HepG2 (cell line): Measurements from ENCODE around the gene GIPC1. TPM values are rescaled to one million over a fixed set of nuclear protein-coding genes. Genes with fewer than 3 reads are reported as not detected.
A peak's percentile ranks its signal among the peaks of the same experiment; 100 is the strongest.

Experiments used
- NFIC ChIP-seq: IDR thresholded peaks from 2 replicates; pipeline ENCODE4 v1.6.1; 2012; ENCODE audit warnings: mild to moderate bottlenecking, low read length, inconsistent platforms
- SNAPC2 ChIP-seq: sonication (generic); formaldehyde crosslinking; IDR thresholded peaks from 2 replicates; pipeline ENCODE4 v1.8.1; 2022; ENCODE audit warnings: mild to moderate bottlenecking, missing genetic modification reagents
- ZNF451 ChIP-seq: sonication (generic); formaldehyde crosslinking; IDR thresholded peaks from 2 replicates; pipeline ENCODE4 v1.5.0; 2020; ENCODE audit warnings: mild to moderate bottlenecking, missing genetic modification reagents
- ZNF468 ChIP-seq: sonication (generic); formaldehyde crosslinking; IDR thresholded peaks from 2 replicates; pipeline ENCODE4 v1.8.0; 2022; ENCODE audit warnings: mild to moderate bottlenecking, moderate library complexity, missing genetic modification reagents
- ZNF510 ChIP-seq: sonication (generic); formaldehyde crosslinking; IDR thresholded peaks from 2 replicates; pipeline ENCODE4 v1.4.0; 2020; ENCODE audit warnings: low read depth, mild to moderate bottlenecking, missing genetic modification reagents
- ZNF558 ChIP-seq: sonication (generic); formaldehyde crosslinking; IDR thresholded peaks from 2 replicates; pipeline ENCODE4 v1.9.0; 2022; ENCODE audit warnings: mild to moderate bottlenecking, missing genetic modification reagents, borderline replicate concordance
- ZNF773 ChIP-seq: sonication (generic); formaldehyde crosslinking; IDR thresholded peaks from 2 replicates; pipeline ENCODE4 v1.4.0; 2020; ENCODE audit warnings: missing genetic modification reagents, borderline replicate concordance
- polyA plus RNA-seq, 8 experiments: library from polyadenylated mRNA; depleted of rRNA in 3 of 8; stranded (reverse) in 7 of 8; unstranded in 1 of 8; fragments of >200 nt; fragmentation: Illumina TruSeq in 4 of 8; extraction: Trizol in 4 of 8; gene quantifications; 2 replicates each; pipeline versions ENCODE4 v1.2.1 to v1.2.3, GENCODE V29; 2011 to 2016; ENCODE audit warnings: low read depth in 4 of 8, missing spikeins in 1 of 8, mixed read lengths in 1 of 8; ENCODE audit not compliant: insufficient read depth in 1 of 8
- total RNA-seq, 5 experiments: library from RNA; depleted of rRNA; stranded (reverse); fragments of >200 nt; fragmentation: Illumina TruSeq; extraction: Trizol; gene quantifications; 2 replicates each; pipeline ENCODE4 v1.2.3, GENCODE V29; 2016; ENCODE audit warnings: low read depth in 1 of 5
- TF ChIP-seq, protein P1 (sequence below): sonication (generic); formaldehyde crosslinking; IDR thresholded peaks from 2 replicates; pipeline ENCODE4 v1.5.1; 2020; ENCODE audit warnings: mild to moderate bottlenecking, missing genetic modification reagents, borderline replicate concordance
- TF ChIP-seq, protein P2 (sequence below), 2 experiments: fragments of 450-650 bp in 1 of 2; sonication (generic) in 1 of 2; formaldehyde crosslinking in 1 of 2; IDR thresholded peaks; 2 replicates each; pipeline versions ENCODE4 v1.6.1 to v1.8.0; 2016 to 2022; ENCODE audit warnings: antibody characterized with exemption in 1 of 2, mild to moderate bottlenecking in 1 of 2, missing genetic modification reagents in 1 of 2
- TF ChIP-seq, protein P3 (sequence below): sonication (generic); formaldehyde crosslinking; IDR thresholded peaks from 2 replicates; pipeline ENCODE4 v1.8.1; 2023; ENCODE audit warnings: mild to moderate bottlenecking, missing genetic modification reagents, borderline replicate concordance
- TF ChIP-seq, protein P4 (sequence below): sonication (generic); formaldehyde crosslinking; IDR thresholded peaks from 2 replicates; pipeline ENCODE4 v1.5.1; 2020; ENCODE audit warnings: mild to moderate bottlenecking, missing genetic modification reagents, borderline replicate concordance

GIPC1 gene
- total and polyA plus RNA-seq, 2 of the 13 experiments (the other 11 are each of a cell fraction or from before 2014, with no cell fraction given): 27.1 to 48.1 TPM

DNA sequence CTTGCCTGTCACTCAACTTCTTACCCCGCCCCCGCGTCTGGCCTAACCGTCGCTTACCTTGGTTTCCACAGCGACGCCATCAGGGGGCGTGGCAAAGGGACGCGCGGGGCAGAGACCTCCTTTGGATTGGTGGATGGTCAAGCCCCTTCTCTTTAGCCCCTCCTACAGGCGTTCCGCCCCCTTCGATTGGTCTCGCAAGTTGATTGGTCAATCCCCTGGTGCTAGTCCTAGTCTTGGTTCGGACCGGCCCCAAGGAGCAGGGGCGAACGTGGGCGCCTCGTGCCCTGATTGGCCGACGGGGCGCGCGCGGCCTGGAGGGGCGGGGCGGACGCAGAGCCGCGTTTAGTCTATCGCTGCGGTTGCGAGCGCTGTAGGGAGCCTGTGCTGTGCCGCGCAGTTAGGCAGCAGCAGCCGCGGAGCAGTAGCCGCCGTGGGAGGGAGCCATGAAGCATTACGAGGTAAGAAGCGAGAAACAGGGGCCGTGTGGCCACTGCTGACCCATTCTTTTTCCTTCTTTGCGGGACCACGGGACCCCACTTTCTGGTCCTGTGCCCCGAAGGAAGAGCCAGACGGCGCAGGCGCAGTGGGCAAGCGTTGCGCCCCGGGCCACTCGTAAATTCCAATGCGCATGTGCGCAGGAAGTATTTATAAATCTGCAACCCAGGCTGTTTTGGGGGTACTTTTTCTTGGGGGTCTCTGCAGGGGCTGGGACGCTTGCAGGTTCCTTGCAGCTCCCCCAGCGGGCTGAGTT lies 33.5 kb upstream of the GIPC1 start, which contains the start of gene TECR (continued):
- TF ChIP-seq, protein P1, sequence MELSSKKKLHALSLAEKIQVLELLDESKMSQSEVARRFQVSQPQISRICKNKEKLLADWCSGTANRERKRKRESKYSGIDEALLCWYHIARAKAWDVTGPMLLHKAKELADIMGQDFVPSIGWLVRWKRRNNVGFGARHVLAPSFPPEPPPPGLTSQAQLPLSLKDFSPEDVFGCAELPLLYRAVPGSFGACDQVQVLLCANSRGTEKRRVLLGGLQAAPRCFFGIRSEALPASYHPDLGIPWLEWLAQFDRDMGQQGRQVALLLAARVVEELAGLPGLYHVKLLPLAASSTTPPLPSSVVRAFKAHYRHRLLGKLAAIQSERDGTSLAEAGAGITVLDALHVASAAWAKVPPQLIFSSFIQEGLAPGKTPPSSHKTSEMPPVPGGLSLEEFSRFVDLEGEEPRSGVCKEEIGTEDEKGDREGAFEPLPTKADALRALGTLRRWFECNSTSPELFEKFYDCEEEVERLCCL (CRISPR knock-in tag): peak; percentile 82; the same call in 1 of the 2 replicates
- TF ChIP-seq ZNF510 (CRISPR knock-in tag) (no peak), NFIC (no peak), ZNF773 (CRISPR knock-in tag) (peak; percentile 46; the same call in 1 of the 2 replicates), ZNF558 (CRISPR knock-in tag) (no peak), ZNF468 (CRISPR knock-in tag) (no peak), SNAPC2 (CRISPR knock-in tag) (no peak), ZNF451 (CRISPR knock-in tag) (peak; percentile 73; the same call in 1 of the 2 replicates)
- TF ChIP-seq, protein P2, sequence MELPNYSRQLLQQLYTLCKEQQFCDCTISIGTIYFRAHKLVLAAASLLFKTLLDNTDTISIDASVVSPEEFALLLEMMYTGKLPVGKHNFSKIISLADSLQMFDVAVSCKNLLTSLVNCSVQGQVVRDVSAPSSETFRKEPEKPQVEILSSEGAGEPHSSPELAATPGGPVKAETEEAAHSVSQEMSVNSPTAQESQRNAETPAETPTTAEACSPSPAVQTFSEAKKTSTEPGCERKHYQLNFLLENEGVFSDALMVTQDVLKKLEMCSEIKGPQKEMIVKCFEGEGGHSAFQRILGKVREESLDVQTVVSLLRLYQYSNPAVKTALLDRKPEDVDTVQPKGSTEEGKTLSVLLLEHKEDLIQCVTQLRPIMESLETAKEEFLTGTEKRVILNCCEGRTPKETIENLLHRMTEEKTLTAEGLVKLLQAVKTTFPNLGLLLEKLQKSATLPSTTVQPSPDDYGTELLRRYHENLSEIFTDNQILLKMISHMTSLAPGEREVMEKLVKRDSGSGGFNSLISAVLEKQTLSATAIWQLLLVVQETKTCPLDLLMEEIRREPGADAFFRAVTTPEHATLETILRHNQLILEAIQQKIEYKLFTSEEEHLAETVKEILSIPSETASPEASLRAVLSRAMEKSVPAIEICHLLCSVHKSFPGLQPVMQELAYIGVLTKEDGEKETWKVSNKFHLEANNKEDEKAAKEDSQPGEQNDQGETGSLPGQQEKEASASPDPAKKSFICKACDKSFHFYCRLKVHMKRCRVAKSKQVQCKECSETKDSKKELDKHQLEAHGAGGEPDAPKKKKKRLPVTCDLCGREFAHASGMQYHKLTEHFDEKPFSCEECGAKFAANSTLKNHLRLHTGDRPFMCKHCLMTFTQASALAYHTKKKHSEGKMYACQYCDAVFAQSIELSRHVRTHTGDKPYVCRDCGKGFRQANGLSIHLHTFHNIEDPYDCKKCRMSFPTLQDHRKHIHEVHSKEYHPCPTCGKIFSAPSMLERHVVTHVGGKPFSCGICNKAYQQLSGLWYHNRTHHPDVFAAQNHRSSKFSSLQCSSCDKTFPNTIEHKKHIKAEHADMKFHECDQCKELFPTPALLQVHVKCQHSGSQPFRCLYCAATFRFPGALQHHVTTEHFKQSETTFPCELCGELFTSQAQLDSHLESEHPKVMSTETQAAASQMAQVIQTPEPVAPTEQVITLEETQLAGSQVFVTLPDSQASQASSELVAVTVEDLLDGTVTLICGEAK (IDR thresholded peaks at IDR 0.05): no peak
- TF ChIP-seq, protein P2 (CRISPR knock-in tag; IDR thresholded peaks at IDR 0.05): no peak
- TF ChIP-seq, protein P3, sequence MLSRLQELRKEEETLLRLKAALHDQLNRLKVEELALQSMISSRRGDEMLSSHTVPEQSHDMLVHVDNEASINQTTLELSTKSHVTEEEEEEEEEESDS (CRISPR knock-in tag): no peak
- TF ChIP-seq, protein P4, sequence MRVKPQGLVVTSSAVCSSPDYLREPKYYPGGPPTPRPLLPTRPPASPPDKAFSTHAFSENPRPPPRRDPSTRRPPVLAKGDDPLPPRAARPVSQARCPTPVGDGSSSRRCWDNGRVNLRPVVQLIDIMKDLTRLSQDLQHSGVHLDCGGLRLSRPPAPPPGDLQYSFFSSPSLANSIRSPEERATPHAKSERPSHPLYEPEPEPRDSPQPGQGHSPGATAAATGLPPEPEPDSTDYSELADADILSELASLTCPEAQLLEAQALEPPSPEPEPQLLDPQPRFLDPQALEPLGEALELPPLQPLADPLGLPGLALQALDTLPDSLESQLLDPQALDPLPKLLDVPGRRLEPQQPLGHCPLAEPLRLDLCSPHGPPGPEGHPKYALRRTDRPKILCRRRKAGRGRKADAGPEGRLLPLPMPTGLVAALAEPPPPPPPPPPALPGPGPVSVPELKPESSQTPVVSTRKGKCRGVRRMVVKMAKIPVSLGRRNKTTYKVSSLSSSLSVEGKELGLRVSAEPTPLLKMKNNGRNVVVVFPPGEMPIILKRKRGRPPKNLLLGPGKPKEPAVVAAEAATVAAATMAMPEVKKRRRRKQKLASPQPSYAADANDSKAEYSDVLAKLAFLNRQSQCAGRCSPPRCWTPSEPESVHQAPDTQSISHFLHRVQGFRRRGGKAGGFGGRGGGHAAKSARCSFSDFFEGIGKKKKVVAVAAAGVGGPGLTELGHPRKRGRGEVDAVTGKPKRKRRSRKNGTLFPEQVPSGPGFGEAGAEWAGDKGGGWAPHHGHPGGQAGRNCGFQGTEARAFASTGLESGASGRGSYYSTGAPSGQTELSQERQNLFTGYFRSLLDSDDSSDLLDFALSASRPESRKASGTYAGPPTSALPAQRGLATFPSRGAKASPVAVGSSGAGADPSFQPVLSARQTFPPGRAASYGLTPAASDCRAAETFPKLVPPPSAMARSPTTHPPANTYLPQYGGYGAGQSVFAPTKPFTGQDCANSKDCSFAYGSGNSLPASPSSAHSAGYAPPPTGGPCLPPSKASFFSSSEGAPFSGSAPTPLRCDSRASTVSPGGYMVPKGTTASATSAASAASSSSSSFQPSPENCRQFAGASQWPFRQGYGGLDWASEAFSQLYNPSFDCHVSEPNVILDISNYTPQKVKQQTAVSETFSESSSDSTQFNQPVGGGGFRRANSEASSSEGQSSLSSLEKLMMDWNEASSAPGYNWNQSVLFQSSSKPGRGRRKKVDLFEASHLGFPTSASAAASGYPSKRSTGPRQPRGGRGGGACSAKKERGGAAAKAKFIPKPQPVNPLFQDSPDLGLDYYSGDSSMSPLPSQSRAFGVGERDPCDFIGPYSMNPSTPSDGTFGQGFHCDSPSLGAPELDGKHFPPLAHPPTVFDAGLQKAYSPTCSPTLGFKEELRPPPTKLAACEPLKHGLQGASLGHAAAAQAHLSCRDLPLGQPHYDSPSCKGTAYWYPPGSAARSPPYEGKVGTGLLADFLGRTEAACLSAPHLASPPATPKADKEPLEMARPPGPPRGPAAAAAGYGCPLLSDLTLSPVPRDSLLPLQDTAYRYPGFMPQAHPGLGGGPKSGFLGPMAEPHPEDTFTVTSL (CRISPR knock-in tag): no peak
